ENCODE measurements around the gene SACS.

SACS gene, protein sequence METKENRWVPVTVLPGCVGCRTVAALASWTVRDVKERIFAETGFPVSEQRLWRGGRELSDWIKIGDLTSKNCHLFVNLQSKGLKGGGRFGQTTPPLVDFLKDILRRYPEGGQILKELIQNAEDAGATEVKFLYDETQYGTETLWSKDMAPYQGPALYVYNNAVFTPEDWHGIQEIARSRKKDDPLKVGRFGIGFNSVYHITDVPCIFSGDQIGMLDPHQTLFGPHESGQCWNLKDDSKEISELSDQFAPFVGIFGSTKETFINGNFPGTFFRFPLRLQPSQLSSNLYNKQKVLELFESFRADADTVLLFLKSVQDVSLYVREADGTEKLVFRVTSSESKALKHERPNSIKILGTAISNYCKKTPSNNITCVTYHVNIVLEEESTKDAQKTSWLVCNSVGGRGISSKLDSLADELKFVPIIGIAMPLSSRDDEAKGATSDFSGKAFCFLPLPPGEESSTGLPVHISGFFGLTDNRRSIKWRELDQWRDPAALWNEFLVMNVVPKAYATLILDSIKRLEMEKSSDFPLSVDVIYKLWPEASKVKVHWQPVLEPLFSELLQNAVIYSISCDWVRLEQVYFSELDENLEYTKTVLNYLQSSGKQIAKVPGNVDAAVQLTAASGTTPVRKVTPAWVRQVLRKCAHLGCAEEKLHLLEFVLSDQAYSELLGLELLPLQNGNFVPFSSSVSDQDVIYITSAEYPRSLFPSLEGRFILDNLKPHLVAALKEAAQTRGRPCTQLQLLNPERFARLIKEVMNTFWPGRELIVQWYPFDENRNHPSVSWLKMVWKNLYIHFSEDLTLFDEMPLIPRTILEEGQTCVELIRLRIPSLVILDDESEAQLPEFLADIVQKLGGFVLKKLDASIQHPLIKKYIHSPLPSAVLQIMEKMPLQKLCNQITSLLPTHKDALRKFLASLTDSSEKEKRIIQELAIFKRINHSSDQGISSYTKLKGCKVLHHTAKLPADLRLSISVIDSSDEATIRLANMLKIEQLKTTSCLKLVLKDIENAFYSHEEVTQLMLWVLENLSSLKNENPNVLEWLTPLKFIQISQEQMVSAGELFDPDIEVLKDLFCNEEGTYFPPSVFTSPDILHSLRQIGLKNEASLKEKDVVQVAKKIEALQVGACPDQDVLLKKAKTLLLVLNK (N-terminal part only)

DNA sequence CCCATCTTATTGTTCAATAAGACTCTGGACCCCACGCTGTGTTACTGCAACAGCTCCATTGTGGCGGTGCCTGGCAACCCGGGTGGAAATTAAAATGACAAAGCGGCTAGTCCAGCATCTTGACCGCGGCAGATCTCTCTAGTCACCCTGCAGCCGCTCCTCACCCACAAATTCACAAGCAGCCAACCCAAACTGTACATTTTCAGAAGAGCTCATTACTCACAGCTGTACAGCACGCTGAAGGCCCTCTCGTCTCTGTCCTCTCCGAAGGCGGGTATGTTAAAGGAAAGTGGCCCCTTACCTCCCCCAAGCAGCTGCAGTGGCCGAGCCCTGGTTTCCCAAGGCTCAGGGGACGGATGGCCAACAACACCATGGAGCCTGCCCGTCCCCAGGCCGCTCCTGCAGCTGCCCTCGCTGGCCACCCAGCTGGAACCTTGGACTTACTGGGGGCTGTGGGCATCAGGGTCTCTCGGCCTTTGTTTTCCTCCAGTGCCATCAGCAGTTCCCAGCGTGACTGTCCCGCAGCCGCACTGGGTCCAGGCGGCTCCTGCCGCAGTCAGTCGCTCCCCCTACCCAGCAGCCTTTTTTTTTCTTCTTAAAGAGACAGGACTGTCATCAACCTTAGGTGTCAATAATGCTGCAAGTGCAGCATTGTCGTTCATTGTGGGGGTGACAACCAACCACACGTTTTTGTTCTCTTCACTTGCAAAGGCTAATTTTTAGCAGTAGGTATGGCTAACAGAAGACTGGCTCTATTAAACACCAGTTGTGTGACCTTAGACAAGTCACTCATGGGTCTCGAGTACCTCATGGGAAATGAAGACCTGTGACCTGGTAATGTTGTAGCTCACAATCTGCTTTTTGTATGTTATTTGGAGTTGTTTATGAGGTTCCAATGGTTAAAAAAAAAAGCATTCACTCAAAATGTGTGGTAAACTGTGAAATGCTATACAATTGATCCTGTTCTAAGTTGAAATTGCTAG is at the start of gene SACS:
Gene SACS (minus strand): TSS at position 532 of the 983 bp plus-strand sequence. CDS start 22,463 bp downstream, outside the sequence.
- H3K9ac ChIP-seq (ENCODE audit: low read length): peak within 1 kb of the TSS; percentile 92
- H3K4me3 ChIP-seq (ENCODE audit: low read depth, low read length): peak within 1 kb of the TSS; percentile 93
- H3K27me3 ChIP-seq (ENCODE audit: control insufficient read depth, insufficient read depth, low read length): peaks cover 6% of the 10 kb centered on the region; the same call in 1 of the 2 replicates
- H3K27ac ChIP-seq (ENCODE audit: low read depth, low read length): peak within 1 kb of the TSS; percentile 87
- H3K36me3 ChIP-seq (ENCODE audit: control insufficient read depth, insufficient read depth, low read length): no peaks in the 10 kb centered on the region
- peaks cover 23% of the 10 kb centered on the region for H3K4me1 ChIP-seq (ENCODE audit: control insufficient read depth, insufficient read depth, low read length)
- H3K9me3 ChIP-seq (ENCODE audit: control insufficient read depth, insufficient read depth, low read depth, low read length): no peaks in the 10 kb centered on the region

DNA sequence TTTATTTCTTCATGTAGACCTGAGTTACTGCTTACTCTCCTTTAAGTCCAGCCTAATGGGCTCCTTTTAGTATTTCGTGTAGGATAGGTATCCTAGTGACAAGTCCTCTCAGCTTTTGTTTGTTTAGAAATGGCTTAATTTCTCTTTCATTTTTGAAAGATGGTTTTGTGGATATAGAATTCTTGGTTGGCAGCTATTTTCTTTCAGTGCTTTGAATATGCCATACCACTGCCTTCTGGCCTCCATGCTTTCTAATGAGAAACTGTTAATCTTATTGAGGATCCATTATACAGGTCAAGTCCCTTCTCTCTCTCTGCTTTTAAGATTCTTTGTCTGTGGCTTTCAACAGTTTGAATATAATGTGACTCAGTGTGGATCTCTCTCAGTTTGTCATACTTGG is 46.8 kb upstream of the SACS start:
- Histone ChIP-seq H3K36me3 (ENCODE audit: control insufficient read depth, insufficient read depth, low read length) (no peaks in the 10 kb centered on the region), H3K9ac (ENCODE audit: low read length) (no peak overlapping the region), H3K27ac (ENCODE audit: low read depth, low read length) (no peak overlapping the region), H3K4me1 (ENCODE audit: control insufficient read depth, insufficient read depth, low read length) (no peaks in the 10 kb centered on the region), H3K27me3 (ENCODE audit: control insufficient read depth, insufficient read depth, low read length) (no peaks in the 10 kb centered on the region), H3K9me3 (ENCODE audit: control insufficient read depth, insufficient read depth, low read depth, low read length) (peaks cover 13% of the 10 kb centered on the region; the same call in 1 of the 2 replicates), H3K4me3 (ENCODE audit: low read depth, low read length) (no peak overlapping the region)

DNA sequence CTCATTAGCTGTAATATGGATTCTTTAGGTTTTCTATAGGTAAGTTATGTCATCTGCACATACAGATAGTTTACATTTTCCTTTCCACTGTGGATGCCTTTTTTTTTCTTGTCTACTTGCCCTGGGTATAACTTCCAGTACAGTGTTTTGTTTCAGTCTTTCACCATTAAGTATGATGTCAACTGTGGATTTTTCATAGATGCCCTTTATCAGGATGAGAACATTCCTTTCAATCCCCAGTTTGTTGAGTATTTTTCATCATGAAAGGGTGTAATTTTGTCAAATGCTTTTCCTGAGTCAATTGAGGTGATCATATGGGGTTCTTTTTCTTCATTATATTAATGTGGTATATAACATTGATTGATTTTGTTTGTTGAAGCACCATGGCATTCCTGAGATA is 43.6 kb upstream of the SACS start:
- no peaks in the 10 kb centered on the region for H3K4me1 ChIP-seq (ENCODE audit: control insufficient read depth, insufficient read depth, low read length)
- H3K9me3 ChIP-seq (ENCODE audit: control insufficient read depth, insufficient read depth, low read depth, low read length): peaks cover 13% of the 10 kb centered on the region; the same call in 1 of the 2 replicates
- H3K36me3 ChIP-seq (ENCODE audit: control insufficient read depth, insufficient read depth, low read length): no peaks in the 10 kb centered on the region
- no peak overlapping the region for H3K27ac ChIP-seq (ENCODE audit: low read depth, low read length)
- H3K9ac ChIP-seq (ENCODE audit: low read length): no peak overlapping the region
- no peak overlapping the region for H3K4me3 ChIP-seq (ENCODE audit: low read depth, low read length)
- H3K27me3 ChIP-seq (ENCODE audit: control insufficient read depth, insufficient read depth, low read length): no peaks in the 10 kb centered on the region

DNA sequence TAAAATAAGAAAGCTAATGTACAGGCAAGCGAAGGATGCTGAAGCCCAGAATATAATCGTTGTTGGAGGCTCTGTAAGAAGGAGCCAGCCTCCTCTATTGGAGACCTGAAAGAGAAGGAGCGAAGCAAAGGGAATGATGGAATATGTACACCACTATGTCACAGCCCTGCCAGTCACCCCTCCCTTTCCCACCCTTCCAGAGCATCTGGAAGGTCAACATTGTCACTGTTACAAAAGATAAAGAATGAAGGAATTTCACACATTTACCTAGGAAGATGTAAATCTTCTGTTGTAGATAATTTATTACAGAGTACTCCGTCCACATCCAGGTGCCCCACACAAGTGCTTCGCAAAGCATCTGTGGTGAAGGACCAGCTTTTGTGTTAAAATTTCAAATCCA is 39.7 kb upstream of the SACS start:
- no peaks in the 10 kb centered on the region for H3K36me3 ChIP-seq (ENCODE audit: control insufficient read depth, insufficient read depth, low read length)
- H3K27me3 ChIP-seq (ENCODE audit: control insufficient read depth, insufficient read depth, low read length): no peaks in the 10 kb centered on the region
- H3K4me1 ChIP-seq (ENCODE audit: control insufficient read depth, insufficient read depth, low read length): peaks cover 22% of the 10 kb centered on the region
- H3K27ac ChIP-seq (ENCODE audit: low read depth, low read length): no peak overlapping the region
- no peaks in the 10 kb centered on the region for H3K9me3 ChIP-seq (ENCODE audit: control insufficient read depth, insufficient read depth, low read depth, low read length)
- H3K4me3 ChIP-seq (ENCODE audit: low read depth, low read length): no peak overlapping the region
- H3K9ac ChIP-seq (ENCODE audit: low read length): no peak overlapping the region

DNA sequence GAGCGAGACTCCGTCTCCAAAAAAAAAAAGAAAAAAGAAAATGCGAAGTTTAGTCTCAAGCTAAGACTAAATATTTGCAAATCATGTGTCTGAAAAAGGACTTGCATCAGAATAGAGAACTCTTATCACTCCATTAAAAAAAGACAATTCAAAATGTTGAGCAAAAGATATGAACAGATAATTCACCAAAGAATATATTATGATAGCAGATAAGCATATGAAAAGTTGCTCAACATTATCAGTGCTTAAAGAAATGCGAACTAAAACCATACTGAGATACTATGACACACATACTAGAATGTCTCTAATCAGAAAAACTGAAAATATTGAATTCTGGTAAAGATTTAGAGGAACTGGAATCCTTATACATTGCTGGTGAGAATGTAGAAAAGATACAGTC is 38.7 kb upstream of the SACS start:
- no peak overlapping the region for H3K27ac ChIP-seq (ENCODE audit: low read depth, low read length)
- no peaks in the 10 kb centered on the region for H3K36me3 ChIP-seq (ENCODE audit: control insufficient read depth, insufficient read depth, low read length)

DNA sequence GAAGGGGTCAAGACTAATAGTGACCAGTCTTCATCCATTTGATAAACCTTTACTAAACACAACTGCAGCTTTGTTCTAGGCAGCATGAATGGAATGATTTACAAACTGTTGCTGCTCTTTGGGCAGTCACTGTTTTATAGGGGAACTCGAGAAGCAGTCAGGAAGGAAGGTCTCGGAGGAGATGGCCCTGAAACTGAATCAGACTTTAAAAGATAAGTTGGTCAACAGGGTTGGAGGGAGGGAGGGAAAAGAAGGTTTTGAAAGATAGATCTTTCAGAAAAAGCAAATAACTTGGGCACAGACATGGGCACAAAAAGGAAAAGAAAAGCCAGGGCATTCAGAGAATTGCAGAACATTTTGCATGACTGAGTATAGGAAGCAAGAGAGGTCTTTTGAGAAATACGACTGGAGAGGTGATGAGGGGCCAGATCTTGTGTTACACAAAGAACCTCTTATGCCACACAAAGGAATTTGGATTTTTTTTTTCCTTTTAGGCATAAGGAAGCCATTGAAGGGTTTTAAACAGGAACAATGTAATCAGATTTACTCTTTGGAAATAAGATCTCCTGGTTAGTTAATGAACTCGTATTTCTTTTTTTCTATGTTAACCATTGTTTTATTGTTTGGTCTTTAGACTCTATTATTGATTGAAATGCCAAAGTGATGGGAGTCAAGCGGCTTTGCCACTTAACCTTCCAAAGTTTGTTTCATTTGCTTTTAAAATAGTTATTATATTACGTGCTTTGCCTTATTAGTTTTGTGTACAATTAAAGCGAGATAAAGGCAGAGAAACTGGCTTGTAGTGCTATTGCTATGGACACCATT is 37.5 kb upstream of the SACS start:
- no peaks in the 10 kb centered on the region for H3K9me3 ChIP-seq (ENCODE audit: control insufficient read depth, insufficient read depth, low read depth, low read length)
- no peak overlapping the region for H3K27ac ChIP-seq (ENCODE audit: low read depth, low read length)
- no peaks in the 10 kb centered on the region for H3K36me3 ChIP-seq (ENCODE audit: control insufficient read depth, insufficient read depth, low read length)
- H3K27me3 ChIP-seq (ENCODE audit: control insufficient read depth, insufficient read depth, low read length): peaks cover 2% of the 10 kb centered on the region
- no peak overlapping the region for H3K9ac ChIP-seq (ENCODE audit: low read length)
- peaks cover 27% of the 10 kb centered on the region for H3K4me1 ChIP-seq (ENCODE audit: control insufficient read depth, insufficient read depth, low read length)
- H3K4me3 ChIP-seq (ENCODE audit: low read depth, low read length): no peak overlapping the region

More for the DNA sequence above, 38.7 kb upstream of the SACS start:
- Histone ChIP-seq H3K4me3 (ENCODE audit: low read depth, low read length) (no peak overlapping the region), H3K9ac (ENCODE audit: low read length) (no peak overlapping the region), H3K4me1 (ENCODE audit: control insufficient read depth, insufficient read depth, low read length) (peaks cover 23% of the 10 kb centered on the region), H3K9me3 (ENCODE audit: control insufficient read depth, insufficient read depth, low read depth, low read length) (no peaks in the 10 kb centered on the region), H3K27me3 (ENCODE audit: control insufficient read depth, insufficient read depth, low read length) (no peaks in the 10 kb centered on the region)

DNA sequence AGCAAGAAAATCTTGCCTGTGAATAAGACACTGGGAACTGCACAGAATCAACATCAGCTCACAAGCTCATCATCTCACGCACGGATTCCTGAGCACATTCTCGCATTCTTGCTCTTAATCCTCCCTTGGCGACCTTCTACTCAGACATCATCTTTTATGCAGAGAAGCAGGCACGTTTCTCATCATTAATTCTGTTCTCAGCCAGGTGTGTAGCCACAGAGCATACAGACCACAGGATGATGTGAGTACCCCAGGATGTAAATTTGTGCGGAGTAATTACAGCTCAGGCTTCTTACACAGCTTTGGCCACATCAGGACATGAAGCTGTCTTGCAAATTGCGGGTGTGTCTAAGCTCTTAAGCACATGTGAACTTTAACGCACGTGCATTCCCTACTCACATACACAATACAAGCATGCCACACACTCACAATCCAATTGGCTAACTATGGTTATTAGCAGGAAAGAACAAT is 36.5 kb upstream of the SACS start:
- Histone ChIP-seq H3K27me3 (ENCODE audit: control insufficient read depth, insufficient read depth, low read length) (peaks cover 12% of the 10 kb centered on the region), H3K4me3 (ENCODE audit: low read depth, low read length) (no peak overlapping the region), H3K36me3 (ENCODE audit: control insufficient read depth, insufficient read depth, low read length) (no peaks in the 10 kb centered on the region), H3K27ac (ENCODE audit: low read depth, low read length) (no peak overlapping the region), H3K9ac (ENCODE audit: low read length) (no peak overlapping the region), H3K9me3 (ENCODE audit: control insufficient read depth, insufficient read depth, low read depth, low read length) (no peaks in the 10 kb centered on the region; the same call in 1 of the 2 replicates), H3K4me1 (ENCODE audit: control insufficient read depth, insufficient read depth, low read length) (peaks cover 30% of the 10 kb centered on the region)

DNA sequence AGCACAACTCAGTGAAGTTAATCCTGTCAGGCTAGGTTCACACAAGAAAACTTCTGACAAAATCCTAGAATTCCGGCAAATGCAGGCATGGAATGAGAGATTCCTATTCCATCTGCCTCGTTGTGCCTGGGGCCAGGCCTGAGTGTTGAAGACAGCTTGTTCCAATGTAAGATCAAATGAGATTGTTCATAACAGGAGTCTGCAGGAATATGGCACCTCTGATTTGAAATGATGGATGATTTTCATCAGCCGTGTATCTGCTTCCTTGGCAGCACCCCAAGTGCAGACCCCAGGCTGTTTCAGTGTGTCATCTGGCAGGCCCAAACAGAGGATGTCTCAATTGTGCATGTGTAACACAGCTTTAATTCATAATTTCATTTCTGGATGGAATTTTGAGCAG is 35.3 kb upstream of the SACS start:
- Histone ChIP-seq H3K4me1 (ENCODE audit: control insufficient read depth, insufficient read depth, low read length) (peaks cover 30% of the 10 kb centered on the region), H3K27ac (ENCODE audit: low read depth, low read length) (no peak overlapping the region), H3K9ac (ENCODE audit: low read length) (no peak overlapping the region), H3K4me3 (ENCODE audit: low read depth, low read length) (no peak overlapping the region), H3K36me3 (ENCODE audit: control insufficient read depth, insufficient read depth, low read length) (no peaks in the 10 kb centered on the region), H3K27me3 (ENCODE audit: control insufficient read depth, insufficient read depth, low read length) (peaks cover 12% of the 10 kb centered on the region), H3K9me3 (ENCODE audit: control insufficient read depth, insufficient read depth, low read depth, low read length) (peaks cover 6% of the 10 kb centered on the region)

DNA sequence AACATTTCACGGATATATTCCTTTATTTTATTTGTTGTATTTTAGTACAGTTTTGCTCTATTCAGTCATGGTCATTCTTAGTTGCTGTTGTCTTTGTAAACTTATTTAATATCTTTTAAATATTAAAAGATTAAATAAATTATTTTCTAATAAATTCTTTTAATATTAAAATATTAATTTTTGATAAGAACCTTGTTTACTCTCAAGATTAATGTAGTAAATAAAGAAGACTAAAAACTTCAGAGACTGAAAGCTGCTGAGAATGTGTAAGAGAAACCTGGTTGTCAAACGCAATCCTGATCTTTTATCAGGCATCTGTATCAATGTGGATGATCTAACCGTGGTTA is 34.4 kb upstream of the SACS start:
- H3K27ac ChIP-seq (ENCODE audit: low read depth, low read length): no peak overlapping the region
- H3K4me3 ChIP-seq (ENCODE audit: low read depth, low read length): no peak overlapping the region
- H3K36me3 ChIP-seq (ENCODE audit: control insufficient read depth, insufficient read depth, low read length): no peaks in the 10 kb centered on the region
- no peak overlapping the region for H3K9ac ChIP-seq (ENCODE audit: low read length)
- peaks cover 6% of the 10 kb centered on the region for H3K9me3 ChIP-seq (ENCODE audit: control insufficient read depth, insufficient read depth, low read depth, low read length)
- peaks cover 30% of the 10 kb centered on the region for H3K4me1 ChIP-seq (ENCODE audit: control insufficient read depth, insufficient read depth, low read length)
- H3K27me3 ChIP-seq (ENCODE audit: control insufficient read depth, insufficient read depth, low read length): peaks cover 12% of the 10 kb centered on the region

All from HUES6 (cell line).